Endothelial cell (in vitro differentiated cells): ENCODE measurements around the gene LRP4. TPM values are rescaled to one million over a fixed set of nuclear protein-coding genes. Genes with fewer than 3 reads are reported as not detected.
"Not testable (repeated sequence)": the region's sequence is repeated elsewhere in the genome, so short reads cannot be mapped to it uniquely, and the experiment has no call there.

ENCODE experiments used
- DNase-seq: peaks from one replicate; pipeline ENCODE4 v3.0.0; 2021; ENCODE audit warnings: low spot score
- H3K27ac Mint-ChIP-seq: one replicate; pipeline ENCODE4 v1.8.0; 2021; ENCODE audit warnings: mixed read lengths, inconsistent platforms; ENCODE audit not compliant: unreplicated experiment
- H3K27me3 Mint-ChIP-seq: one replicate; pipeline ENCODE4 v1.8.0; 2021; ENCODE audit warnings: mild to moderate bottlenecking, moderate library complexity, mixed read lengths, inconsistent platforms; ENCODE audit not compliant: unreplicated experiment
- H3K36me3 Mint-ChIP-seq: one replicate; pipeline ENCODE4 v1.8.0; 2021; ENCODE audit warnings: mild to moderate bottlenecking, low read depth, mixed read lengths, inconsistent platforms; ENCODE audit not compliant: unreplicated experiment
- H3K4me1 Mint-ChIP-seq: one replicate; pipeline ENCODE4 v1.8.0; 2021; ENCODE audit warnings: mild to moderate bottlenecking, mixed read lengths, inconsistent platforms; ENCODE audit not compliant: unreplicated experiment
- H3K4me3 Mint-ChIP-seq: one replicate; pipeline ENCODE4 v1.8.0; 2021; ENCODE audit warnings: mild to moderate bottlenecking, mixed read lengths, inconsistent platforms; ENCODE audit not compliant: unreplicated experiment
- H3K9me3 Mint-ChIP-seq: one replicate; pipeline ENCODE4 v1.8.0; 2021; ENCODE audit warnings: mixed read lengths, inconsistent platforms; ENCODE audit not compliant: unreplicated experiment
- CTCF ChIP-seq: fragments of 200-600 bp; sonication (generic); IDR thresholded peaks from one replicate; pipeline ENCODE4 v1.5.0; 2021; ENCODE audit warnings: antibody characterized with exemption; ENCODE audit not compliant: unreplicated experiment
- long read RNA-seq: library from polyadenylated mRNA; unstranded; transcript quantifications from one replicate; pipeline ENCODE4 v2.0.0, GENCODE V29; 2020; ENCODE audit not compliant: unreplicated experiment
- total RNA-seq: library from RNA; stranded (reverse); fragmentation: NEBNext Ultra II Directional; extraction: Animal tissue kit (Norgen Biotek cat#: 25700); gene quantifications from one replicate; pipeline ENCODE4 v1.2.1, GENCODE V29; 2021; ENCODE audit not compliant: unreplicated experiment

Gene LRP4
- 21.8 TPM for total RNA-seq
- long read RNA-seq = 0 reads

- TF ChIP-seq CTCF = no peak
- peak within 1 kb of the TSS; percentile 80 for H3K27ac Mint-ChIP-seq
- H3K9me3 Mint-ChIP-seq = no peaks in the 10 kb centered on the region
- peaks cover 5% of the 10 kb centered on the region for H3K36me3 Mint-ChIP-seq
- H3K4me1 Mint-ChIP-seq = peaks cover 39% of the 10 kb centered on the region
- peak; percentile 72 for DNase-seq
- peak within 1 kb of the TSS; percentile 95 for H3K4me3 Mint-ChIP-seq
- H3K27me3 Mint-ChIP-seq = peaks cover 11% of the 10 kb centered on the region
Observed at GRCh38 chr11:46918083-46918787, at the start of gene LRP4. Gene LRP4, minus strand, starts transcription at chr11:46918550. Its CDS starts 171 bp downstream, at chr11:46918379.

- peaks cover 6% of the 10 kb centered on the region for H3K36me3 Mint-ChIP-seq
- no peak overlapping the region for H3K4me3 Mint-ChIP-seq
- no peak overlapping the region for H3K27ac Mint-ChIP-seq
- no peak for TF ChIP-seq CTCF
- no peak for DNase-seq
- no peaks in the 10 kb centered on the region for H3K27me3 Mint-ChIP-seq
- no peaks in the 10 kb centered on the region for H3K4me1 Mint-ChIP-seq
- H3K9me3 Mint-ChIP-seq = no peaks in the 10 kb centered on the region
Observed at GRCh38 chr11:46967962-46968361, 49.6 kb upstream of the LRP4 start.

GRCh38 chr11:46966773-46967172 lies 48.4 kb upstream of the LRP4 start:
- H3K36me3 Mint-ChIP-seq = peaks cover 6% of the 10 kb centered on the region
- H3K27ac Mint-ChIP-seq = no peak overlapping the region
- H3K4me3 Mint-ChIP-seq = no peak overlapping the region
- DNase-seq = no peak
- H3K4me1 Mint-ChIP-seq = no peaks in the 10 kb centered on the region
- H3K9me3 Mint-ChIP-seq = no peaks in the 10 kb centered on the region
- no peak for TF ChIP-seq CTCF
- H3K27me3 Mint-ChIP-seq = no peaks in the 10 kb centered on the region

GRCh38 chr11:46963844-46964243 lies 45.5 kb upstream of the LRP4 start:
- peaks cover 9% of the 10 kb centered on the region for H3K36me3 Mint-ChIP-seq
- H3K27ac Mint-ChIP-seq = no peak overlapping the region

GRCh38 chr11:46961886-46962285 lies 43.5 kb upstream of the LRP4 start:
- not testable (repeated sequence) for H3K4me1 Mint-ChIP-seq, H3K9me3 Mint-ChIP-seq, H3K27ac Mint-ChIP-seq, DNase-seq, H3K4me3 Mint-ChIP-seq, H3K27me3 Mint-ChIP-seq
- peaks cover 14% of the 10 kb centered on the region for H3K36me3 Mint-ChIP-seq

More at GRCh38 chr11:46963844-46964243, 45.5 kb upstream of the LRP4 start:
- TF ChIP-seq CTCF = no peak
- H3K9me3 Mint-ChIP-seq = no peaks in the 10 kb centered on the region
- no peak overlapping the region for H3K4me3 Mint-ChIP-seq
- no peak for DNase-seq
- H3K27me3 Mint-ChIP-seq = no peaks in the 10 kb centered on the region
- H3K4me1 Mint-ChIP-seq = no peaks in the 10 kb centered on the region
